GM18907 (cell line): ENCODE data around the gene WDR1.

Experiments
- ATAC-seq: cut with Tn5 transposase; IDR thresholded peaks from one replicate; pipeline ENCODE4 v1.9.1; 2021; ENCODE audit warnings: mild to moderate bottlenecking, moderate library complexity; ENCODE audit not compliant: unreplicated experiment

WDR1 gene

GRCh38 chr4:10116569-10117358 lies at the start of gene WDR1:
Gene WDR1 (minus strand): TSS chr4:10116799. CDS start chr4:10116666, 133 bp downstream.
- peak; percentile 91 for ATAC-seq

- no peak for ATAC-seq
These were observed 48.3 kb upstream of the WDR1 start for GRCh38 chr4:10164877-10165283.

GRCh38 chr4:10163296-10163695 lies 46.7 kb upstream of the WDR1 start:
- ATAC-seq = no peak

- no peak for ATAC-seq
These were observed 45.9 kb upstream of the WDR1 start for GRCh38 chr4:10162341-10163000.

GRCh38 chr4:10161840-10162239 lies 45.2 kb upstream of the WDR1 start:
- ATAC-seq = no peak

GRCh38 chr4:10161146-10161545 lies 44.5 kb upstream of the WDR1 start:
- no peak for ATAC-seq

GRCh38 chr4:10160281-10160856 lies 43.8 kb upstream of the WDR1 start:
- no peak for ATAC-seq

GRCh38 chr4:10159671-10160070 lies 43.1 kb upstream of the WDR1 start:
- ATAC-seq = no peak

GRCh38 chr4:10158333-10158942 lies 41.8 kb upstream of the WDR1 start:
- no peak for ATAC-seq

GRCh38 chr4:10157478-10158332 lies 41.1 kb upstream of the WDR1 start:
- ATAC-seq = peak; percentile 82

GRCh38 chr4:10154241-10154640 lies 37.6 kb upstream of the WDR1 start:
- no peak for ATAC-seq

- no peak for ATAC-seq
These were observed 36.6 kb upstream of the WDR1 start for GRCh38 chr4:10153161-10153560.

- ATAC-seq = peak; percentile 88
These were observed 34.6 kb upstream of the WDR1 start for GRCh38 chr4:10151182-10151581.

GRCh38 chr4:10144966-10145365 lies 28.4 kb upstream of the WDR1 start:
- ATAC-seq = no peak

- ATAC-seq = no peak
These were observed 27.9 kb upstream of the WDR1 start for GRCh38 chr4:10144479-10144878.

GRCh38 chr4:10143171-10143570 lies 26.6 kb upstream of the WDR1 start:
- ATAC-seq = no peak

- ATAC-seq = no peak
These were observed 24.5 kb upstream of the WDR1 start for GRCh38 chr4:10140866-10141759.

GRCh38 chr4:10139518-10139917 lies 22.9 kb upstream of the WDR1 start:
- ATAC-seq = no peak

- no peak for ATAC-seq
These were observed 18.7 kb upstream of the WDR1 start for GRCh38 chr4:10135260-10135659.

GRCh38 chr4:10134141-10134540 lies 17.5 kb upstream of the WDR1 start:
- ATAC-seq = no peak
